Amniotic stem cell (primary cell): ENCODE measurements around the gene RNF157.
"Not testable (repeated sequence)": the region's sequence is repeated elsewhere in the genome, so short reads cannot be mapped to it uniquely, and the experiment has no call there.

Source experiments
- DNase-seq: peaks from one replicate; lab custom pipeline; 2025; lab: John Stamatoyannopoulos, UW

Gene RNF157

GRCh38 chr17:76234354-76234679 is 6.0 kb downstream of the RNF157 start:
- no peak for DNase-seq

GRCh38 chr17:76233588-76234353 is 6.5 kb downstream of the RNF157 start:
- DNase-seq, result no peak

GRCh38 chr17:76232342-76232741 is 8.0 kb downstream of the RNF157 start:
- DNase-seq, result no peak

GRCh38 chr17:76226749-76227148 is 13.5 kb downstream of the RNF157 start:
- DNase-seq, result not testable (repeated sequence)

GRCh38 chr17:76225373-76226086 is 14.8 kb downstream of the RNF157 start:
- not testable (repeated sequence) for DNase-seq

- no peak for DNase-seq
These were observed 16.5 kb downstream of the RNF157 start for GRCh38 chr17:76223802-76224201.

- no peak for DNase-seq
These were observed 20.5 kb downstream of the RNF157 start for GRCh38 chr17:76219670-76220383.

GRCh38 chr17:76217081-76217480 is 23.2 kb downstream of the RNF157 start:
- DNase-seq, result no peak

- DNase-seq, result no peak
These were observed 26.8 kb downstream of the RNF157 start for GRCh38 chr17:76213491-76213890.

- no peak for DNase-seq
These were observed 32.2 kb downstream of the RNF157 start for GRCh38 chr17:76208120-76208519.

GRCh38 chr17:76207275-76208059 is 32.8 kb downstream of the RNF157 start:
- DNase-seq, result no peak

- not testable (repeated sequence) for DNase-seq
These were observed 34.6 kb downstream of the RNF157 start for GRCh38 chr17:76205542-76206144.

- DNase-seq, result peak; percentile 25
These were observed 36.0 kb downstream of the RNF157 start for GRCh38 chr17:76204277-76204676.

GRCh38 chr17:76200354-76200753 is 39.9 kb downstream of the RNF157 start:
- DNase-seq, result no peak

- DNase-seq, result no peak
These were observed 40.8 kb downstream of the RNF157 start for GRCh38 chr17:76199469-76199868.

- no peak for DNase-seq
These were observed 41.6 kb downstream of the RNF157 start for GRCh38 chr17:76198702-76199101.

- DNase-seq, result no peak
These were observed 42.4 kb downstream of the RNF157 start for GRCh38 chr17:76197911-76198310.

- no peak for DNase-seq
These were observed 43.6 kb downstream of the RNF157 start for GRCh38 chr17:76196675-76197074.

GRCh38 chr17:76195281-76196096 is 44.8 kb downstream of the RNF157 start:
- no peak for DNase-seq

- no peak for DNase-seq
These were observed 46.7 kb downstream of the RNF157 start for GRCh38 chr17:76193591-76193990.

GRCh38 chr17:76191896-76192295 is 48.4 kb downstream of the RNF157 start:
- DNase-seq, result no peak
